SK-N-SH (cell line): ENCODE measurements around the gene LRRC10B. TPM values are rescaled to one million over a fixed set of nuclear protein-coding genes. Genes with fewer than 3 reads are reported as not detected.

Experiments
- CTCF ChIA-PET: fragments of 300-600, 350-600 bp; formaldehyde crosslinking; extraction: SDS; loops from one replicate; lab custom pipeline; 2021; lab: Yijun Ruan, JAX
- POLR2A ChIA-PET: fragments of 350-600 bp; sonication (Branson Sonifier 250); formaldehyde crosslinking; extraction: SDS; loops from one replicate; lab custom pipeline; 2020; ENCODE audit warnings: antibody characterized with exemption, inconsistent platforms; lab: Yijun Ruan, JAX
- DNase-seq: peaks from one replicate; pipeline ENCODE4 v3.0.0; 2012
- H2AFZ ChIP-seq: fragments of 200-600 bp; sonication (generic); 2 replicates; pipeline ENCODE4 v1.8.1; 2016; ENCODE audit warnings: antibody characterized with exemption, mild to moderate bottlenecking, low read depth
- H3F3A ChIP-seq: fragments of 200-600 bp; sonication (generic); replicated peaks from 2 replicates; pipeline ENCODE3; 2016; ENCODE audit warnings: antibody characterized with exemption, mild to moderate bottlenecking; ENCODE audit not compliant: insufficient read depth
- H3K27ac ChIP-seq, 2 experiments: fragments of 200-500 bp in 1 of 2; fragments of 200-600 bp in 1 of 2; sonication (Bioruptor generic) in 1 of 2; sonication (generic), shearing (Covaris generic) in 1 of 2; 2 replicates each; pipeline versions ENCODE4 v1.5.1 to v1.6.1; 2014 to 2016; ENCODE audit warnings: low read depth in 2 of 2, inconsistent platforms in 1 of 2, low read length in 1 of 2, mild to moderate bottlenecking in 1 of 2, mixed read lengths in 1 of 2
- H3K27me3 ChIP-seq: fragments of 200-600 bp; sonication (generic), shearing (Covaris generic); 2 replicates; pipeline ENCODE4 v1.6.1; 2016; ENCODE audit warnings: mixed run types; ENCODE audit not compliant: insufficient read depth
- H3K36me3 ChIP-seq, 2 experiments: fragments of 200-500 bp in 1 of 2; fragments of 200-600 bp in 1 of 2; sonication (Bioruptor generic) in 1 of 2; sonication (generic) in 1 of 2; replicated peaks in 1 of 2; 2 replicates each; pipeline versions ENCODE3 to v1.5.1; 2014 to 2016; ENCODE audit warnings: low read length in 1 of 2, mild to moderate bottlenecking in 1 of 2; ENCODE audit not compliant: insufficient read depth in 2 of 2, control insufficient read depth in 1 of 2
- H3K4me1 ChIP-seq, 2 experiments: fragments of 200-500 bp in 1 of 2; fragments of 200-600 bp in 1 of 2; sonication (Bioruptor generic) in 1 of 2; sonication (generic), shearing (Covaris generic) in 1 of 2; 2 replicates each; pipeline versions ENCODE4 v1.5.1 to v1.6.1; 2014 to 2016; ENCODE audit warnings: low read depth in 1 of 2, low read length in 1 of 2, mixed run types in 1 of 2; ENCODE audit not compliant: insufficient read depth in 2 of 2, control insufficient read depth in 1 of 2
- H3K4me2 ChIP-seq: fragments of 200-600 bp; sonication (generic), shearing (Covaris generic); 2 replicates; pipeline ENCODE4 v1.6.1; 2017; ENCODE audit warnings: mixed run types
- H3K4me3 ChIP-seq, 2 experiments: fragments of 200-500 bp in 1 of 2; fragments of 200-600 bp in 1 of 2; sonication (Bioruptor generic) in 1 of 2; sonication (generic), shearing (Covaris generic) in 1 of 2; 2 replicates each; pipeline versions ENCODE4 v1.5.1 to v1.8.1; 2014 to 2016; ENCODE audit warnings: low read depth in 2 of 2, inconsistent platforms in 1 of 2, low read length in 1 of 2, mild to moderate bottlenecking in 1 of 2, mixed read lengths in 1 of 2, moderate library complexity in 1 of 2
- H3K79me2 ChIP-seq: fragments of 200-600 bp; sonication (generic); 2 replicates; pipeline ENCODE4 v1.8.1; 2017; ENCODE audit warnings: mild to moderate bottlenecking; ENCODE audit not compliant: insufficient read depth
- H3K9ac ChIP-seq: fragments of 200-600 bp; sonication (generic); 2 replicates; pipeline ENCODE4 v1.6.1; 2017; ENCODE audit warnings: mixed run types
- H3K9me2 ChIP-seq: fragments of 200-600 bp; sonication (generic); 2 replicates; pipeline ENCODE4 v1.6.1; 2017; ENCODE audit warnings: mixed run types
- H3K9me3 ChIP-seq: fragments of 200-600 bp; sonication (generic); 2 replicates; pipeline ENCODE4 v1.6.1; 2017; ENCODE audit warnings: mixed run types, mild to moderate bottlenecking, moderate library complexity
- H4K20me1 ChIP-seq: fragments of 200-600 bp; sonication (generic); 2 replicates; pipeline ENCODE4 v1.6.1; 2017; ENCODE audit warnings: mild to moderate bottlenecking, mixed run types; ENCODE audit not compliant: insufficient read depth
- EZH2phosphoT487 ChIP-seq: fragments of 200-600 bp; sonication (generic); IDR thresholded peaks from 2 replicates; pipeline ENCODE4 v1.6.1; 2017; ENCODE audit warnings: low read depth, mixed run types, mild to moderate bottlenecking, antibody characterized with exemption, moderate library complexity, borderline replicate concordance
- FOSL2 ChIP-seq: IDR thresholded peaks from 2 replicates; pipeline ENCODE4 v1.4.0; 2012; ENCODE audit warnings: low read depth, mild to moderate bottlenecking, moderate library complexity, borderline replicate concordance
- FOXJ3 ChIP-seq: sonication (generic); formaldehyde crosslinking; IDR thresholded peaks from 2 replicates; pipeline ENCODE4 v1.5.1; 2020; ENCODE audit warnings: mild to moderate bottlenecking, missing genetic modification reagents
- FOXM1 ChIP-seq: IDR thresholded peaks from 2 replicates; pipeline ENCODE4 v1.4.0; 2012; ENCODE audit warnings: low read depth, mild to moderate bottlenecking
- GABPA ChIP-seq: IDR thresholded peaks from 2 replicates; pipeline ENCODE4 v1.4.0; 2012; ENCODE audit warnings: low read depth, mild to moderate bottlenecking
- GATA2 ChIP-seq: sonication (generic); formaldehyde crosslinking; IDR thresholded peaks from 2 replicates; pipeline ENCODE4 v1.5.0; 2020; ENCODE audit warnings: mild to moderate bottlenecking, missing genetic modification reagents
- JUND ChIP-seq: IDR thresholded peaks from 2 replicates; pipeline ENCODE4 v1.4.0; 2012
- NFIC ChIP-seq: IDR thresholded peaks from 2 replicates; pipeline ENCODE4 v1.4.0; 2012; ENCODE audit warnings: borderline replicate concordance
- POLR2AphosphoS5 ChIP-seq: IDR thresholded peaks from 2 replicates; pipeline ENCODE4 v1.6.1; 2012; ENCODE audit warnings: low read depth, low read length
- RFX5 ChIP-seq: IDR thresholded peaks from 2 replicates; pipeline ENCODE4 v1.6.1; 2012; ENCODE audit warnings: mild to moderate bottlenecking, improper control_type of control experiment, low read length
- RXRA ChIP-seq: IDR thresholded peaks from 2 replicates; pipeline ENCODE4 v1.4.0; 2012; ENCODE audit warnings: low read depth, mild to moderate bottlenecking, borderline replicate concordance
- SMC3 ChIP-seq: IDR thresholded peaks from 2 replicates; pipeline ENCODE4 v1.6.1; 2012; ENCODE audit warnings: low read depth, low read length, improper control_type of control experiment
- TAF1 ChIP-seq: IDR thresholded peaks from 2 replicates; pipeline ENCODE4 v1.6.1; 2012; ENCODE audit warnings: low read depth, mild to moderate bottlenecking, low read length, moderate library complexity, borderline replicate concordance
- TEAD4 ChIP-seq: IDR thresholded peaks from 2 replicates; pipeline ENCODE4 v1.4.0; 2012; ENCODE audit warnings: mild to moderate bottlenecking, borderline replicate concordance; ENCODE audit not compliant: insufficient read depth
- YY1 ChIP-seq: IDR thresholded peaks from 2 replicates; pipeline ENCODE4 v1.4.0; 2012; ENCODE audit warnings: low read depth, mild to moderate bottlenecking
- WGBS: methylation state at CpG from one replicate; pipeline ENCODE4 v1.1.6; 2017; ENCODE audit warnings: low lambda C conversion rate; 5-methylcytosine and 5-hydroxymethylcytosine counted together
- polyA plus RNA-seq, 3 experiments: library from polyadenylated mRNA; depleted of rRNA; stranded (reverse); fragments of >200 nt; gene quantifications; 2 replicates each; pipeline ENCODE4 v1.2.3, GENCODE V29; 2012
- TF ChIP-seq, protein P1 (sequence below): fragments of 200-600 bp; sonication (generic); IDR thresholded peaks from 2 replicates; pipeline ENCODE4 v1.6.1; 2017; ENCODE audit warnings: antibody characterized with exemption, mild to moderate bottlenecking, moderate library complexity
- TF ChIP-seq, protein P2 (sequence below): fragments of 150-350 bp; IDR thresholded peaks from 2 replicates; pipeline ENCODE4 v1.6.1; 2017; ENCODE audit warnings: antibody characterized with exemption, low read length, low read depth, borderline replicate concordance
- TF ChIP-seq, protein P3 (sequence below): IDR thresholded peaks from 2 replicates; pipeline ENCODE4 v1.4.0; 2012; ENCODE audit warnings: low read depth, borderline replicate concordance
- TF ChIP-seq, protein P4 (sequence below): IDR thresholded peaks from 2 replicates; pipeline ENCODE4; 2012
- TF ChIP-seq, protein P5 (sequence below): IDR thresholded peaks from 2 replicates; pipeline ENCODE4 v1.4.0; 2012; ENCODE audit warnings: low read depth

LRRC10B gene
- polyA plus RNA-seq, 1 of the 3 experiments (the other 2 are of a cell fraction) = not detected

DNA sequence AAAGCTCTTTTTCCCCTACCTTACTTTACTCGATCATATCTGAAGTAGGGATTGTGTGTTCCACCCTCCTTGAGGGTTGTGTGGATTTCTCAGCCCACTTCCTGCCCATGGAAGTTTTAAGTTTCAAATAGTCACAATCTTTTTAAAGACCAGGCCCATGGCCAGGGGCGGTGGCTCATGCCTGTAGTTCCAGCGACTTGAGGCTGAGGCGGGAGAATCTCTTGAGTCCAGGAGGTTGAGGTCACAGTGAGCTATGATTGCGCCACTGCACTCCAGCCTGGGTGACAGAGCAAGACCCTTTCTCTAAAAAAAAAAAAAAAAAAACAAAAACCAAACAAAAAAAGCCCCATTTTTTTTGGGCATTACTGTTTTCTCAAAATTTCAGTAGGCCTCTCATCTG lies 36.3 kb upstream of the LRRC10B start:
- Histone ChIP-seq H3F3A (no peaks in the 10 kb centered on the region), H3K9ac (no peak overlapping the region), H4K20me1 (no peaks in the 10 kb centered on the region), H3K36me3 (peaks cover 4% of the 10 kb centered on the region in 2 experiments), H3K4me3 (no peak overlapping the region), H3K9me2 (no peaks in the 10 kb centered on the region), H3K27me3 (no peaks in the 10 kb centered on the region), H3K9me3 (no peaks in the 10 kb centered on the region), H2AFZ (no peak overlapping the region), H3K27ac (no peak overlapping the region), H3K79me2 (no peaks in the 10 kb centered on the region), H3K4me2 (no peak overlapping the region), H3K4me1 (no peaks in the 10 kb centered on the region)
- POLR2A ChIA-PET = interaction anchor here (0.7 kb wide), 1 partner anchor 43 kb away, joined by 3 read pairs; the partner anchor contains the start of genes CPSF7 and SDHAF2
- 96% methylated on average over 5 of the region's 5 CpGs for WGBS
- CTCF ChIA-PET = interaction anchor here (0.7 to 21.8 kb wide), 8 partner anchors 26 to 166 kb away, joined by 3 to 670 read pairs (median 4); partner anchors contain the start of genes LRRC10B and SYT7
- TF ChIP-seq, protein P1, sequence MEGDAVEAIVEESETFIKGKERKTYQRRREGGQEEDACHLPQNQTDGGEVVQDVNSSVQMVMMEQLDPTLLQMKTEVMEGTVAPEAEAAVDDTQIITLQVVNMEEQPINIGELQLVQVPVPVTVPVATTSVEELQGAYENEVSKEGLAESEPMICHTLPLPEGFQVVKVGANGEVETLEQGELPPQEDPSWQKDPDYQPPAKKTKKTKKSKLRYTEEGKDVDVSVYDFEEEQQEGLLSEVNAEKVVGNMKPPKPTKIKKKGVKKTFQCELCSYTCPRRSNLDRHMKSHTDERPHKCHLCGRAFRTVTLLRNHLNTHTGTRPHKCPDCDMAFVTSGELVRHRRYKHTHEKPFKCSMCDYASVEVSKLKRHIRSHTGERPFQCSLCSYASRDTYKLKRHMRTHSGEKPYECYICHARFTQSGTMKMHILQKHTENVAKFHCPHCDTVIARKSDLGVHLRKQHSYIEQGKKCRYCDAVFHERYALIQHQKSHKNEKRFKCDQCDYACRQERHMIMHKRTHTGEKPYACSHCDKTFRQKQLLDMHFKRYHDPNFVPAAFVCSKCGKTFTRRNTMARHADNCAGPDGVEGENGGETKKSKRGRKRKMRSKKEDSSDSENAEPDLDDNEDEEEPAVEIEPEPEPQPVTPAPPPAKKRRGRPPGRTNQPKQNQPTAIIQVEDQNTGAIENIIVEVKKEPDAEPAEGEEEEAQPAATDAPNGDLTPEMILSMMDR = no peak
- no peak for DNase-seq

DNA sequence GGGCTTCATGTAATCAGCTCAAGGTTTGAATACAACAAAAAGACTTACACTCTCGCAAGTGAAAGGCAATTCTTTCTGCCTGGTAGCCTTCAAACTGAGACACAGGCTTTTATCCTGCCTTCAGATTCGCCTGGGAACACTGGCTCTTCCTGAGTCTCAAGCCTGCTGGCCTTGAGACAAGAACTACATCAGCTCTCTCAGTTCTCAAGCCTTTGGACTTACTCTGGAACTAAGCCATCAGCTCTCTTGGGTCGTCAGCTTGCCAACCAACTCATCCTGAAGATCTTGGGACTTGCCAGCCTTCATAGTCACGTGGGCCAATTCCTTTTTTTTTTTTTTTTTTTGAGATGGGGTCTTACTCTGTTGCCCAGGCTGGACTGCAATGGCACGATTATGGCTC lies 35.7 kb upstream of the LRRC10B start:
- 87% methylated on average over 5 of the region's 5 CpGs for WGBS
- no peak for DNase-seq
- Histone ChIP-seq H3K4me2 (no peak overlapping the region), H3F3A (no peaks in the 10 kb centered on the region), H3K9ac (no peak overlapping the region), H3K4me1 (peaks cover 0 to 2% of the 10 kb centered on the region in 2 experiments; a peak in 1 of 4 replicates), H3K36me3 (peaks cover 4% of the 10 kb centered on the region in 2 experiments), H3K4me3 (no peak overlapping the region), H3K27me3 (no peaks in the 10 kb centered on the region), H3K79me2 (no peaks in the 10 kb centered on the region), H3K27ac (no peak overlapping the region), H3K9me3 (no peaks in the 10 kb centered on the region), H3K9me2 (no peaks in the 10 kb centered on the region), H4K20me1 (no peaks in the 10 kb centered on the region), H2AFZ (no peak overlapping the region)
- no peak for TF ChIP-seq NFIC
- TF ChIP-seq FOXM1 = no peak
- TF ChIP-seq, protein P2, sequence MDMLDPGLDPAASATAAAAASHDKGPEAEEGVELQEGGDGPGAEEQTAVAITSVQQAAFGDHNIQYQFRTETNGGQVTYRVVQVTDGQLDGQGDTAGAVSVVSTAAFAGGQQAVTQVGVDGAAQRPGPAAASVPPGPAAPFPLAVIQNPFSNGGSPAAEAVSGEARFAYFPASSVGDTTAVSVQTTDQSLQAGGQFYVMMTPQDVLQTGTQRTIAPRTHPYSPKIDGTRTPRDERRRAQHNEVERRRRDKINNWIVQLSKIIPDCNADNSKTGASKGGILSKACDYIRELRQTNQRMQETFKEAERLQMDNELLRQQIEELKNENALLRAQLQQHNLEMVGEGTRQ = no peak
- TF ChIP-seq FOXJ3 (CRISPR knock-in tag) = no peak
- no peak for TF ChIP-seq JUND
- no peak for TF ChIP-seq RFX5
- no peak for TF ChIP-seq EZH2phosphoT487
- TF ChIP-seq GABPA = no peak
- no peak for TF ChIP-seq SMC3
- no peak for TF ChIP-seq RXRA
- TF ChIP-seq FOSL2 = no peak
- TF ChIP-seq GATA2 (CRISPR knock-in tag) = no peak
- no peak for TF ChIP-seq TAF1
- TF ChIP-seq, protein P3, sequence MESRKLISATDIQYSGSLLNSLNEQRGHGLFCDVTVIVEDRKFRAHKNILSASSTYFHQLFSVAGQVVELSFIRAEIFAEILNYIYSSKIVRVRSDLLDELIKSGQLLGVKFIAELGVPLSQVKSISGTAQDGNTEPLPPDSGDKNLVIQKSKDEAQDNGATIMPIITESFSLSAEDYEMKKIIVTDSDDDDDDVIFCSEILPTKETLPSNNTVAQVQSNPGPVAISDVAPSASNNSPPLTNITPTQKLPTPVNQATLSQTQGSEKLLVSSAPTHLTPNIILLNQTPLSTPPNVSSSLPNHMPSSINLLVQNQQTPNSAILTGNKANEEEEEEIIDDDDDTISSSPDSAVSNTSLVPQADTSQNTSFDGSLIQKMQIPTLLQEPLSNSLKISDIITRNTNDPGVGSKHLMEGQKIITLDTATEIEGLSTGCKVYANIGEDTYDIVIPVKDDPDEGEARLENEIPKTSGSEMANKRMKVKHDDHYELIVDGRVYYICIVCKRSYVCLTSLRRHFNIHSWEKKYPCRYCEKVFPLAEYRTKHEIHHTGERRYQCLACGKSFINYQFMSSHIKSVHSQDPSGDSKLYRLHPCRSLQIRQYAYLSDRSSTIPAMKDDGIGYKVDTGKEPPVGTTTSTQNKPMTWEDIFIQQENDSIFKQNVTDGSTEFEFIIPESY = no peak
- no peak for TF ChIP-seq TEAD4
- no peak for TF ChIP-seq YY1
- no peak for TF ChIP-seq POLR2AphosphoS5
- TF ChIP-seq, protein P4, sequence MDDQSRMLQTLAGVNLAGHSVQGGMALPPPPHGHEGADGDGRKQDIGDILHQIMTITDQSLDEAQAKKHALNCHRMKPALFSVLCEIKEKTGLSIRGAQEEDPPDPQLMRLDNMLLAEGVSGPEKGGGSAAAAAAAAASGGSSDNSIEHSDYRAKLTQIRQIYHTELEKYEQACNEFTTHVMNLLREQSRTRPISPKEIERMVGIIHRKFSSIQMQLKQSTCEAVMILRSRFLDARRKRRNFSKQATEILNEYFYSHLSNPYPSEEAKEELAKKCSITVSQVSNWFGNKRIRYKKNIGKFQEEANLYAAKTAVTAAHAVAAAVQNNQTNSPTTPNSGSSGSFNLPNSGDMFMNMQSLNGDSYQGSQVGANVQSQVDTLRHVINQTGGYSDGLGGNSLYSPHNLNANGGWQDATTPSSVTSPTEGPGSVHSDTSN = no peak
- TF ChIP-seq, protein P5, sequence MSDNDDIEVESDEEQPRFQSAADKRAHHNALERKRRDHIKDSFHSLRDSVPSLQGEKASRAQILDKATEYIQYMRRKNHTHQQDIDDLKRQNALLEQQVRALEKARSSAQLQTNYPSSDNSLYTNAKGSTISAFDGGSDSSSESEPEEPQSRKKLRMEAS = no peak
- ChIA-PET POLR2A (interaction anchor here (0.6 kb wide), 1 partner anchor 44 kb away, joined by 3 read pairs; no protein-coding TSS in a partner anchor), CTCF (interaction anchor here (0.8 to 21.8 kb wide), 6 partner anchors 26 to 155 kb away, joined by 3 to 670 read pairs (median 6); partner anchors contain the start of gene LRRC10B)
